Peyer's patch (tissue), 4 donors: ENCODE data around the gene NEMF. TPM values are rescaled to one million over a fixed set of nuclear protein-coding genes. Genes with fewer than 3 reads are reported as not detected.

ENCODE experiments used
- DNase-seq, 3 donors: peaks; one replicate each; pipeline ENCODE4 v3.0.0-alpha.2; 2017 to 2019
- H3K27ac ChIP-seq, 4 donors: fragments of 200-600 bp; sonication (generic); one replicate each; pipeline ENCODE4 v1.5.1; 2016 to 2019
- H3K27me3 ChIP-seq, 2 donors: fragments of 200-600 bp; sonication (generic); one replicate each; pipeline ENCODE4 v1.5.1; 2019
- H3K36me3 ChIP-seq, 3 donors: fragments of 200-600 bp; sonication (generic); one replicate each; pipeline ENCODE4 v1.5.1; 2016 to 2019
- H3K4me1 ChIP-seq, 4 donors: fragments of 200-600 bp; sonication (generic); one replicate each; pipeline ENCODE4 v1.5.1; 2016 to 2019
- H3K4me3 ChIP-seq, 4 donors: fragments of 200-600 bp; sonication (generic); 1 replicate in 3 of 4; 2 replicates in 1 of 4; pipeline ENCODE4 v1.5.1; 2016 to 2019; ENCODE audit warnings: mild to moderate bottlenecking in 1 of 4
- H3K9me3 ChIP-seq, 4 donors: fragments of 200-600 bp; sonication (generic); one replicate each; pipeline ENCODE4 v1.5.1; 2016 to 2019; ENCODE audit warnings: mild to moderate bottlenecking in 1 of 4
- CTCF ChIP-seq, 6 experiments: fragments of 450-650 bp in 4 of 6; fragments of 200-600 bp in 2 of 6; sonication (generic) in 1 of 6; IDR thresholded peaks; one replicate each; pipeline ENCODE4 v1.5.1; 2017 to 2019; ENCODE audit warnings: antibody characterized with exemption in 6 of 6, mild to moderate bottlenecking in 3 of 6, moderate library complexity in 1 of 6
- POLR2A ChIP-seq, 2 donors: fragments of 450-650 bp; IDR thresholded peaks; one replicate each; pipeline ENCODE4 v1.5.1; 2017; ENCODE audit warnings: antibody characterized with exemption in 2 of 2, mild to moderate bottlenecking in 2 of 2, moderate library complexity in 2 of 2
- total RNA-seq, 4 donors: library from RNA; depleted of rRNA; stranded (reverse); fragments of >200 nt; gene quantifications; one replicate each; pipeline ENCODE4 v1.1.0, GENCODE V29; 2016

Gene NEMF
- total RNA-seq, 4 donors from 2014 or later, result 114 to 413 (median 145) TPM

- DNase-seq, result peak; percentile 69 to 84 (median 71)
- peak overlapping the region; percentile 41 to 70 (median 58) for H3K4me3 ChIP-seq
- peaks cover 0 to 9% (median 4%) of the 10 kb centered on the region in 4 donors for H3K4me1 ChIP-seq
- H3K27me3 ChIP-seq, result no peaks in the 10 kb centered on the region
- no peaks in the 10 kb centered on the region for H3K36me3 ChIP-seq
- no peak for TF ChIP-seq CTCF (IDR thresholded peaks at IDR 0.05)
- no peak for TF ChIP-seq POLR2A (IDR thresholded peaks at IDR 0.05)
- peak overlapping the region; percentile 93 to 99 (median 96) for H3K27ac ChIP-seq
- no peaks in the 10 kb centered on the region for H3K9me3 ChIP-seq
Observed at GRCh38 chr14:49861699-49862088, 9.1 kb upstream of the NEMF start.

- Histone ChIP-seq H3K9me3 (no peaks in the 10 kb centered on the region), H3K4me1 (peaks cover 0 to 9% (median 4%) of the 10 kb centered on the region in 4 donors), H3K27ac (peak overlapping the region; percentile 93 to 99 (median 96)), H3K4me3 (peak overlapping the region; percentile 41 to 70 (median 58)), H3K27me3 (no peaks in the 10 kb centered on the region), H3K36me3 (no peaks in the 10 kb centered on the region)
- no peak for DNase-seq
- TF ChIP-seq CTCF (IDR thresholded peaks at IDR 0.05) (no peak), POLR2A (IDR thresholded peaks at IDR 0.05) (no peak)
Observed at GRCh38 chr14:49860988-49861698, 8.6 kb upstream of the NEMF start.

GRCh38 chr14:49858383-49858782, 5.8 kb upstream of the NEMF start:
- Histone ChIP-seq H3K9me3 (no peaks in the 10 kb centered on the region), H3K27me3 (no peaks in the 10 kb centered on the region), H3K27ac (no peak overlapping the region), H3K4me3 (no peak overlapping the region), H3K36me3 (no peaks in the 10 kb centered on the region), H3K4me1 (peaks cover 0 to 4% (median under 1%) of the 10 kb centered on the region in 4 donors)
- no peak for DNase-seq
- TF ChIP-seq CTCF (IDR thresholded peaks at IDR 0.05) (no peak), POLR2A (IDR thresholded peaks at IDR 0.05) (no peak)

- no peak for TF ChIP-seq POLR2A (IDR thresholded peaks at IDR 0.05)
- TF ChIP-seq CTCF (IDR thresholded peaks at IDR 0.05), result no peak
- no peaks in the 10 kb centered on the region for H3K36me3 ChIP-seq
- H3K27ac ChIP-seq, result no peak overlapping the region
- no peaks in the 10 kb centered on the region for H3K9me3 ChIP-seq
- DNase-seq, result no peak
- H3K27me3 ChIP-seq, result no peaks in the 10 kb centered on the region
- H3K4me3 ChIP-seq, result no peak overlapping the region
- H3K4me1 ChIP-seq, result peaks cover 0 to 4% (median 2%) of the 10 kb centered on the region in 4 donors
Observed at GRCh38 chr14:49857427-49858003, 4.9 kb upstream of the NEMF start.

- TF ChIP-seq CTCF (IDR thresholded peaks at IDR 0.05) (peak; percentile 34 to 96 (median 76)), POLR2A (IDR thresholded peaks at IDR 0.05) (no peak)
- peak; percentile 73 to 90 (median 80) for DNase-seq
- Histone ChIP-seq H3K36me3 (peaks cover 0 to 12% (median 0%) of the 10 kb centered on the region in 3 donors), H3K27ac (peak overlapping the region in 3 of 4 donors; percentile 89 to 93 (median 91)), H3K4me3 (peak overlapping the region; percentile 53 to 87 (median 82)), H3K27me3 (no peaks in the 10 kb centered on the region), H3K9me3 (no peaks in the 10 kb centered on the region), H3K4me1 (peaks cover 0 to 14% (median 0%) of the 10 kb centered on the region in 4 donors)
Observed at GRCh38 chr14:49853572-49854375, 1.2 kb upstream of the NEMF start.
